ENCODE results near the gene SALL3. TPM values are rescaled to one million over a fixed set of nuclear protein-coding genes. Genes with fewer than 3 reads are reported as not detected.
"Not testable (repeated sequence)": the region's sequence is repeated elsewhere in the genome, so short reads cannot be mapped to it uniquely, and the experiment has no call there.

The SALL3 gene
- not detected in 2 replicates for total RNA-seq

DNA sequence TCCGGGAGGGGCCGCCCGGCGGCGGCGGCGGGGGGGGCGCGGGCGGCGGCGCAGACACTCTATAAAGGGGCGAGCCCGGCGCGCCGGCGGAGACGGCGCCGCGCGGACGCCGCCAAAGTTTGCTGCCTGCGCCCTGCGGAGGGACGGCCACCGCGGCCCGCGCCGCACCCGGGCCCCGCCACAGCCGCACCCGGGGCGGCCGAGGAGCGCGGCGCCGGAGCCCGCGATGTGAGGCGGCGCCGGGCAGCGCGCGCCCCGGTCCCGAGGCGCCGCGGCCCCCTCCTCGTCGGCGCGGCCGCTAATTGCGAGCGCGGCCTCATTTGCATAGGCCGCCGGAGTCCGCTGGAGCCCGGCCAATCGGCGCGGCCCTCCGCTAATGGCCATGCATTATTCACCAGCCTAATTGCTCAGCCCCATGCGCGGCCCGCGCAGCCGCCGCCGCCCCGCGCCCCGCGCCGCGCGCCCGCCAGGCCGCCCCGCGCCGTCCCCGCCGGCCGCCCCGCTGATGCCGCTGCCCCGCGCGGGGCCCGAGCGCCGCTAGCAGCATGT, at the start of gene SALL3:
Gene SALL3 (plus strand): TSS at position 89 of the 549 bp plus-strand sequence. CDS start 457 bp downstream, at position 546.
- DNase-seq (ENCODE audit: low read depth in 2 of 2) = no peak

- no peak for DNase-seq (ENCODE audit: low read depth in 2 of 2)
Measured at GRCh38 chr18:78932281-78932680, 47.3 kb upstream of the SALL3 start.

GRCh38 chr18:78934003-78934402, 45.6 kb upstream of the SALL3 start:
- DNase-seq (ENCODE audit: low read depth in 2 of 2) = no peak

GRCh38 chr18:78934551-78935225, 44.9 kb upstream of the SALL3 start:
- DNase-seq (ENCODE audit: low read depth in 2 of 2) = no peak

DNA sequence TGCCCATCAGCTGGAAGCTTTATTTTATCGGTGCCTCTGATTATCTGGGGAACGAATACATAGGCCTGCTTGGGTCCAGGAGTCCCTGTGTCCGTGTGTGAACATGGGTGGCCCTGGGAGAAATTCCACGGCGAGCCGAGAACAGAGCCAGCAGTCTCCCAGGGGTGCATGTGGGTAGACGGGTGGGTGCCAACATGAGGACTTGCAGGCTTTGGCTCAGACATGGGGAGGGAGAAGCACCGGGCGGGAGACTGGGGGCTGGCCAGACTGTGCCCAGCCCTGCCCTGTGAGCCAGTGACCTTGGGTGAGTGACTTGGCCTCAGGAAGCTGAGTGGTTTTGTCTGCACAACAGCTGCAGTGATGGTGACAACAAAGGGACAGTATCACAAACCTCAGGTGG, 44.2 kb upstream of the SALL3 start:
- no peak for DNase-seq (ENCODE audit: low read depth in 2 of 2)

DNA sequence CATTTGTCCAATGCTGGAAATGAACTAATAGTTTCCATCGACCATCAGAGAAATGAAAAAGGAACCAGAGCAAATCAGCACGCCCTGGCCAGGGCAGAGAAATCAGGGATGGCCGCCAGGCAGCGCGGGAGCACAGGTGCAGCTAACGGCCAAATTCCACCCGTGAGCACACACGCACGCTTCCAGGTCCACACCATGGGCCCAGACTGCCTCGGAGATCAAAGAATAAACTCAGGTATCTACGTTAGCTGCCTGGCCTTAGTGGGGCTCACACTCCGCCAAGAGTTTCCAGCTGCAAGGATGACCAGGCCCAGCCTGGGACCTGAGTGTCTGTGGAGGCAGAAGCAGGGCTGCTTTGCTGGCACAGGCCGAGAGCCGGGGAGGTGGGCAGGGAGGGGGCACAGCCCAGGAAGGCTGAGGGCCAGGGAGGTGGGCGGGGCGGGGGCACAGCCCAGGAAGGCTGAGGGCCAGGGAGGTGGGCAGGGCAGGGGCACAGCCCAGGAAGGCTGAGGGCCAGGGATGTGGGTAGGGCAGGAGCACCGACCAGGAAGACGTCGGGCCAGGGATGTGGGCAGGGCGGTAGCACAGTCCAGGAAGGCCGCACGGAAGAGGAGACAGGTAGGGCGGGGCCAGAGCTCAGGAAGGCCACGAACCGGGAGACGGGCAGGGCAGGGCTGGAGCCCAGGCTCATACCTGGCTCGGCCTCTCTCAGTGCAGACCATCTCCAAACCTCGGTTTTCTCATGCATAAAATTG, 43.2 kb upstream of the SALL3 start:
- DNase-seq (ENCODE audit: low read depth in 2 of 2) = no peak

DNA sequence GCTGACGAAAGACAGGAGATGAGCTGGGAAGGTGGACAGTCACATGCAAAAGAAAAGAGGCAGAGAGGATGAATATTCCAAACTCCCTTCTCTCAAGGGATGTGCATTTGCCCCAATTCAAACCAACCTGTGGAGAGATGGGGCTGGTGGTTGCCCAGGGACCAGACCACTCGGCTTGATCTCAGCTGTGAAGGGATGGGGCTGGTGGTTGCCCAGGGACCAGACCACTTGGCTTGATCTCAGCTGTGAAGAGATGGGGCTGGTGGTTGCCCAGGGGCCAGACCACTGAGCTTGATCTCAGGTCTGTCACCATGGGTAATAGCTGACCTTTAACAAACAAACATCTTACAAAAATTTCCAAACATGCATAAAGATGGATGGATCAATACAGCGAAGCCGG, 42.5 kb upstream of the SALL3 start:
- no peak for DNase-seq (ENCODE audit: low read depth in 2 of 2)

DNA sequence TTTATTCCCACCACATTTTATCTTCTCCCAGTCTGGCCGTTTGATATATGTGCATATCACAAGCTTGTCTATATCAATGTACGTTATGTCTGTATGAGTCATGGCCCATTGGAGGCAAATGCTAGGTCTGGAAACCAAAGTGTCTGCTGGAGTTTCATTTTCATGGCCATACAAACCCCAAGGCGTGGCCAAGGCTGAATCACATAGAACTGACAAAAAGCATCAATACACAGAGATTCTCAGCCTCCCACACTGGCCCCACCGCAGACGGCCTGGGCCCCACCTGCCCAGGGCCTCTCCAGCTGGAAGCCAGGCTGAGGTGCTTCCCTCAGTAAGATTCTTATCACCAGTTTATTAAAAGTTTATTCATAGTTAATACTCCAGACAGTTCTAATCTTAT, 40.5 kb upstream of the SALL3 start:
- no peak for DNase-seq (ENCODE audit: low read depth in 2 of 2)

DNA sequence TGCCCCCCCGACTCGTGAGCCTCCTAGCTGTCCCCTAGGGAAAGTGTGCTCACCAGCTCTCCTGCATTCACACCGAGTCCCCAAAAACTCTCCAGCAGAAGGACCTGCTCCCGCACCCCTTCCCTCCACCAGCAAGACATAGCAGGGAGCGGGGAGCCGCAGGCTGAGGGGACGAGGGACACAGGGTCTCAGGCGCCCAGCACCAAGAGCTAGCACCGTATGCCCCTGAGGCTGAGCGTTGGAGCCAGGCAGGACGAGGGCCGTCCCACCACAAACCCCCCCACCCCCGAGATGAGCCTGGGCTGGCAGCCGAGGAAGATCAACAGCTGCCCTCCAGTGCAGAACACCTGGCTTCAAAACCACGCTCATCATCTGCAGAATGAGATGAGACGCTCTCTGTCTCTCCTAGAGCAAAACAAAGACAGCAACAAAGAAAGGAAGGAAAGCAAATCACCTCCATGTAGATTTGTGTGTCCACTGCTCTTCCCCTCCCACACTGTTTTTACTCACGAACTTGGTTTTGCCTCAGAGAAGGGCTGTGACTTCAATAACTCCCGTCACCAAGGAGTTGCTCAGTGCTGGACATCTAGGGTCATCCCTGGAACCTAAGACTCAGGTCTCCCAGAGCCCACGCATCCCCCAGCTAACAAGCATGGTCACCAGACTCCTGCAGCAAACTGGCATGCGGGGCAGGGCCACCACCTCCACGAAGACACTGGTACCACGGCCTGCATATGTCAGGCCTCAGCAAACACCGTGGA, 39.7 kb upstream of the SALL3 start:
- DNase-seq (ENCODE audit: low read depth in 2 of 2) = no peak

GRCh38 chr18:78942236-78942635, 37.4 kb upstream of the SALL3 start:
- DNase-seq (ENCODE audit: low read depth in 2 of 2) = not testable (repeated sequence)

DNA sequence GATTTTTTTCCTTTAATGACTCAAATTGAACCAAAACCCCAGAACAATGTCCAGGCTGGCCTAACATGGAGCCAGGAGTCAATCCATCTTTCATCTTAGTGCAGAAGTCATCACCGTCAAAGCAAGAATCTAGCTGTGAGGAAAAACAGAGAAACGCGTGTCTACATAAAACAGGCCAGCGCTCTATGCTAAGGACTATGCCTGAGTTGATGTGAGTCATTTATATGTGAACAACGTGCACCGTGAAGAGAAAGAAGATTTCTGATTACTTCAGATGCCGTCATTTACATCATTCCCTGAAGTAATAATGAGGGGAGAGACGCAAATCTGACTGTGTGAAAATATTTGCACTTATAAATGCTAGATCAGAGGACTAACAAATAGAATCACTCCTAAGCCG, 34.0 kb upstream of the SALL3 start:
- no peak for DNase-seq (ENCODE audit: low read depth in 2 of 2)

DNA sequence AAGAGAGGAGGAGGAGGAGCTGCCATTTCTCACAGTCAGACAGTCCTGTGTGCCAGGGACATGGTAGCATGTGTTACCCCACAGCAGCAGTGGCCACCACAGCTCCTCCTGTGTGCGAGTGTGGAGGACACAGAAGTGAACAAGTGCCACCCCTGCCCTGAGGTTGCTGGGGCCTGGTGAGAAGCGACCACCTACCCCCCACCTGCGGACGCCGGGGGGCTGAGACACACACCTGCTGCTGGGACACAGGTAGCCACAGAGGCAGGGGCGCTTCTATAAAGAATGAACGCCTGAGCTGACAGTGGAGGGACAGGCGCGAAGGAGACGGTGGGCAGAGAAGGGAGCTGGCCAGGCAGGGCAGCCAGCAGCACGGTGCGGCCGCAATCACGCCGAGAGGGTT, 32.3 kb upstream of the SALL3 start:
- no peak for DNase-seq (ENCODE audit: low read depth in 2 of 2)

GRCh38 chr18:78948221-78948620, 31.4 kb upstream of the SALL3 start:
- no peak for DNase-seq (ENCODE audit: low read depth in 2 of 2)

- no peak for DNase-seq (ENCODE audit: low read depth in 2 of 2)
Measured at GRCh38 chr18:78948707-78949106, 30.9 kb upstream of the SALL3 start.

DNA sequence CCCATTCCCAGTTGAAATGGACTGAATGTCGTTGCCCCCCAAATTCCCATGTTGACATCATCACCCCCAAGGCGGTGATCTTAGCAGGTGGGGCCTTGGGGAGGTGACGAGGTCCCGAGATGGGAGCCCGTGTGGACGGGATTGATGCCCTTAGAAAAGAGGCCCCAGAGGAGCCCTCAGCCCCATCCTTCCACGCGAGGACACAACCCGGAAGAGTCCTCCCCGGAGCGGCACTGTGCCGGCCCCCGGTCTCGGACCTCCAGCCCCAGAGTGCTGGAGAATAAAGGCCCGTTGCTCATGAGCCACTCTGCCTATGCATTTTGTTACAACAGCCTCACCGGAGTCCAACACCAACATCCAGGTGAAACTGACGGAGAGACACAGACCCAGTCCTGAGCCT, 30.4 kb upstream of the SALL3 start:
- DNase-seq (ENCODE audit: low read depth in 2 of 2) = no peak

GRCh38 chr18:78950386-78950785, 29.2 kb upstream of the SALL3 start:
- DNase-seq (ENCODE audit: low read depth in 2 of 2) = no peak

DNA sequence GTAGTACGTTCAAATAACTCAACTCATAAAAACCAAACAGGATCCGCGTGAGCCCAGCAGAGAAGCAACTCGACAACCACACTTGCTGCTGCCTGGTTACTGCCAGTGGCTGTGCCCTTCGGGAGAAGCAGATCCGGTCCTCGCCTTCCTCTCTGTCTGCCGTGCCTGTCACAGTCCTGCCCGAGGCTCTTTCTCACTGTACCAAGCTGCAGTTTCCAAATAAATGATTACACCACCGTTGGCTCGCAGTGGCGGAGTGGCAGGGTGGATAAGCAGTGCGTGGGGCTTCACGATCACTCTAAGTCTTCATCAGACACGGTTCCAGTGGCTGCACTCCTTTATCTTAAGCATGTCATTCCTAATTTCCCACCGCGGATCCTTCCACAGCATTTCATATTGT, 26.1 kb upstream of the SALL3 start:
- no peak for DNase-seq (ENCODE audit: low read depth in 2 of 2)

DNA sequence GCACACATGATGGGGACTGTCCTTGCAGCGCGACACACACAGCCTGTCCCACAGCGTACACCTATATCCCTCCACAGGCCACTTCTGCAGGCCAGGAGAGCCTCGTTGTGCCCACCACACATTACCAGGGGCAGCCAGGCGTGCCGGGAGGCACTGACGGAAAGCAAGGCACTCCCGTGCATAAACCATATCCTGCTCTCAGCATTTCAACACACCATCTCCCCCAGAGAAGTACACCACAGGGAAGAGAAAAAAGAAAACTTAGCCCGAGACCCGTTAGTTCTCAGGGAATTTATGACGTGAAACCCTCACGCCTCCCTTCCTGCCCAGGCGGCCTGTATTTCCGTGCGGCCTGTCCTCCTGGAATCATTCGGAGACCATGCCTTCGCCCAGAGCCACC, 24.6 kb upstream of the SALL3 start:
- no peak for DNase-seq (ENCODE audit: low read depth in 2 of 2)

DNA sequence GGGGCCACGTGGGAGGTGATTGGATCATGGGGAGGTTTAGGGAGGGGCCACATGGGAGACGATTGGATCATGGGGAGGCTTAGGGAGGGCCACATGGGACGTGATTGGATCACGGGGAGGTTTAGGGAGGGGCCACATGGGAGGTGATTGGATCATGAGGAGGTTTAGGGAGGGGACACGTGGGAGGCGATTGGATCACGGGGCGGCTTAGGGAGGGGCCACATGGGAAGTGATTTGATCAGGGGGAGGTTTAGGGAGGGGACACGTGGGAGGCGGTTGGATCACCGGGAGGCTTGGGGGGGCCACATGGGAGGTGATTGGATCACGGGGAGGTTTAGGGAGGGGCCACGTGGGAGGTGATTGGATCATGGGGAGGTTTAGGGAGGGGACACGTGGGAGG, 22.5 kb upstream of the SALL3 start:
- DNase-seq (ENCODE audit: low read depth in 2 of 2) = no peak

GRCh38 chr18:78960709-78961108, 18.9 kb upstream of the SALL3 start:
- no peak for DNase-seq (ENCODE audit: low read depth in 2 of 2)

DNA sequence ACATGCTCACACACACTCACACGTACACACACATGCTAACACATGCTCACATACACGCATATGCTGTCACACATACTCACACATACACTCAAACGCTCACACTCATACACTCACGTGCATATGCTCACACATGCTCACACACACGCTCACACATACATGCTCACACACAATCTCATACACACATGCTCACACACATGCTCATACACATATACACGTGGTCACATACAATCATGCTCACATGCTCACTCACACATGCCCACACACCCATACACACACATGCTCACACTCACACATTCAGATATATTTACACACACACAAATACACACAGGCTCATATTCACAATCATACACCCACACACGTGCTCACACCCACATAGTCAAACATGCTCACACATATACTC, 17.5 kb upstream of the SALL3 start:
- no peak for DNase-seq (ENCODE audit: low read depth in 2 of 2)

- DNase-seq (ENCODE audit: low read depth in 2 of 2) = not testable (repeated sequence)
Measured at GRCh38 chr18:78964727-78965126, 14.9 kb upstream of the SALL3 start.
